Spleen (tissue), 13 donors: ENCODE results near the gene BLTP3B. TPM values are rescaled to one million over a fixed set of nuclear protein-coding genes. Genes with fewer than 3 reads are reported as not detected.
A peak's percentile ranks its signal among the peaks of the same experiment; 100 is the strongest.
"Not testable (repeated sequence)": the region's sequence is repeated elsewhere in the genome, so short reads cannot be mapped to it uniquely, and the experiment has no call there.

Experiments
- DNase-seq: peaks from one replicate; pipeline ENCODE4 v3.0.0-alpha.2; 2020
- H3K27ac ChIP-seq, 8 donors: fragments of 200-600 bp; sonication (generic) in 7 of 8; 1 replicate in 4 of 8; 2 replicates in 4 of 8; pipeline versions ENCODE4 v1.5.0 to v1.8.0; 2016 to 2021; ENCODE audit warnings: inconsistent platforms in 4 of 8, mild to moderate bottlenecking in 4 of 8, moderate library complexity in 1 of 8
- H3K27me3 ChIP-seq, 7 donors: fragments of 200-600 bp; sonication (generic) in 6 of 7; replicated peaks in 1 of 7; 1 replicate in 4 of 7; 2 replicates in 3 of 7; pipeline versions ENCODE4 v1.5.0 to v1.8.0; 2016 to 2021; ENCODE audit warnings: inconsistent platforms in 3 of 7, mild to moderate bottlenecking in 1 of 7
- H3K36me3 ChIP-seq, 6 donors: fragments of 200-600 bp; sonication (generic) in 5 of 6; 1 replicate in 4 of 6; 2 replicates in 2 of 6; pipeline versions ENCODE4 v1.5.0 to v1.8.0; 2016 to 2021; ENCODE audit warnings: inconsistent platforms in 2 of 6
- H3K4me1 ChIP-seq, 6 donors: fragments of 200-600 bp; sonication (generic) in 5 of 6; 1 replicate in 3 of 6; 2 replicates in 3 of 6; pipeline versions ENCODE4 v1.5.0 to v1.8.0; 2016 to 2021; ENCODE audit warnings: inconsistent platforms in 3 of 6
- H3K4me3 ChIP-seq, 8 donors: fragments of 200-600 bp; sonication (generic) in 7 of 8; 1 replicate in 4 of 8; 2 replicates in 4 of 8; pipeline versions ENCODE4 v1.5.0 to v1.8.0; 2016 to 2021; ENCODE audit warnings: inconsistent platforms in 4 of 8, mild to moderate bottlenecking in 4 of 8, moderate library complexity in 2 of 8
- H3K9me3 ChIP-seq, 8 donors: fragments of 200-600 bp; sonication (generic) in 7 of 8; 1 replicate in 4 of 8; 2 replicates in 4 of 8; pipeline versions ENCODE4 v1.5.0 to v1.8.0; 2016 to 2021; ENCODE audit warnings: inconsistent platforms in 4 of 8
- CTCF ChIP-seq, 11 experiments: fragments of 200-600 bp in 7 of 11; fragments of 450-650 bp in 4 of 11; sonication (generic) in 4 of 11; IDR thresholded peaks in 8 of 11; conservative IDR thresholded peaks in 3 of 11; 1 replicate in 7 of 11; 2 replicates in 4 of 11; pipeline versions ENCODE4 v1.4.0 to v1.8.0; 2016 to 2021; ENCODE audit warnings: antibody characterized with exemption in 11 of 11, inconsistent platforms in 4 of 11, mild to moderate bottlenecking in 1 of 11
- POLR2A ChIP-seq, 3 donors: fragments of 450-650 bp; IDR thresholded peaks; one replicate each; pipeline ENCODE4 v1.5.1; 2017; ENCODE audit warnings: antibody characterized with exemption in 3 of 3, mild to moderate bottlenecking in 1 of 3
- POLR2AphosphoS5 ChIP-seq, 3 donors: sonication (generic); formaldehyde crosslinking; IDR thresholded peaks; one replicate each; pipeline ENCODE4 v1.5.1; 2017; ENCODE audit warnings: antibody characterized with exemption in 3 of 3
- WGBS, 5 donors: extraction: QIAGEN DNeasy Blood & Tissue Kit in 3 of 5; methylation state at CpG; one replicate each; pipeline versions ENCODE4 v1.1.5 to v1.1.7; 2013 to 2018; 5-methylcytosine and 5-hydroxymethylcytosine counted together
- intact Hi-C: fragments of 100-400 bp; cut with DNase I; formaldehyde crosslinking; loops from one replicate; pipeline ENCODE4 v1.15.0; 2023; ENCODE audit warnings: low total_unique reads
- long read RNA-seq, 2 donors: transcript quantifications; one replicate each; lab custom pipeline, GENCODE V29; 2026
- polyA plus RNA-seq, 3 donors: library from polyadenylated mRNA; stranded (reverse); fragments of 200-250 nt; gene quantifications; one replicate each; pipeline ENCODE4 v1.2.1, GENCODE V29; 2013
- total RNA-seq, 7 donors: library from RNA; depleted of rRNA in 3 of 7; stranded (reverse); fragments of >200 nt in 3 of 7; fragmentation: NEBNext Ultra II Directional in 4 of 7; extraction: Animal tissue kit (Norgen Biotek cat#: 25700) in 4 of 7; gene quantifications; one replicate each; pipeline versions ENCODE4 v1.1.0 to v1.2.1, GENCODE V29; 2016 to 2021
- donor health status: healthy with polysubstance abuse.
- donor health status: DM: no; HTN: no; CAD: no; lungs with moderate emphysema.
- donor health status: DM: no; HTN: no; CAD: no.
- donor health status: Bipolar disorder and iron deficiency.
- donor health status: healthy.
- donor health status: DM: no; HTN: no; CAD: no.
- donor health status: DM: yes; HTN: yes; CAD: no.

Gene BLTP3B
- total RNA-seq (10 to 100 TPM; 29.5 to 42.5 (median 36.3) TPM), polyA plus RNA-seq (1 to 10 TPM; 3.8 to 6.3 (median 5.1) TPM)
- long read RNA-seq, donor 1, partial matches to known transcripts = 0 of 1 reads
- long read RNA-seq, donor 1, other reads (novel, unspliced or antisense) = 0 of 1 reads
- long read RNA-seq, donor 2, full-length matches to known transcripts = 1 of 1 reads
- long read RNA-seq, donor 2, partial matches to known transcripts = 0 of 1 reads
- long read RNA-seq, donor 2, other reads (novel, unspliced or antisense) = 0 of 1 reads

GRCh38 chr12:100142851-100143559 lies at the start of gene BLTP3B:
Gene BLTP3B, minus strand, starts transcription at chr12:100142874. Its CDS starts 239 bp downstream, at chr12:100142635.
- Histone ChIP-seq H3K27ac (peak within 1 kb of the TSS; percentile 94 to 98 (median 97)), H3K4me3 (peak within 1 kb of the TSS; percentile 81 to 99 (median 92)), H3K27me3 (no peaks in the 10 kb centered on the region), H3K4me1 (peaks cover 15 to 58% (median 47%) of the 10 kb centered on the region in 6 donors), H3K36me3 (no peaks in the 10 kb centered on the region), H3K9me3 (no peaks in the 10 kb centered on the region)
- intact Hi-C loops = loop anchor here (5.0 kb wide), 1 partner anchor 59 kb away; the partner anchor contains the start of gene ACTR6
- 21 to 37% (median 32%) methylated on average over 20 to 35 of the region's 35 CpGs for WGBS, 5 donors
- TF ChIP-seq POLR2A (IDR thresholded peaks at IDR 0.05) = no peak
- peak in 2 of 3 donors; percentile 19 to 61 for TF ChIP-seq POLR2AphosphoS5 (IDR thresholded peaks at IDR 0.05)
- peak in 1 of 11 experiments; percentile 21 for TF ChIP-seq CTCF (IDR thresholded peaks at IDR 0.05 in 8 of 11, conservative IDR thresholded peaks at IDR 0.05 in 3 of 11)
- peak; percentile 98 for DNase-seq

- intact Hi-C loops = no loop called here
- no peak for DNase-seq
Observed at GRCh38 chr12:100189636-100190394, 47.1 kb upstream of the BLTP3B start.

DNA sequence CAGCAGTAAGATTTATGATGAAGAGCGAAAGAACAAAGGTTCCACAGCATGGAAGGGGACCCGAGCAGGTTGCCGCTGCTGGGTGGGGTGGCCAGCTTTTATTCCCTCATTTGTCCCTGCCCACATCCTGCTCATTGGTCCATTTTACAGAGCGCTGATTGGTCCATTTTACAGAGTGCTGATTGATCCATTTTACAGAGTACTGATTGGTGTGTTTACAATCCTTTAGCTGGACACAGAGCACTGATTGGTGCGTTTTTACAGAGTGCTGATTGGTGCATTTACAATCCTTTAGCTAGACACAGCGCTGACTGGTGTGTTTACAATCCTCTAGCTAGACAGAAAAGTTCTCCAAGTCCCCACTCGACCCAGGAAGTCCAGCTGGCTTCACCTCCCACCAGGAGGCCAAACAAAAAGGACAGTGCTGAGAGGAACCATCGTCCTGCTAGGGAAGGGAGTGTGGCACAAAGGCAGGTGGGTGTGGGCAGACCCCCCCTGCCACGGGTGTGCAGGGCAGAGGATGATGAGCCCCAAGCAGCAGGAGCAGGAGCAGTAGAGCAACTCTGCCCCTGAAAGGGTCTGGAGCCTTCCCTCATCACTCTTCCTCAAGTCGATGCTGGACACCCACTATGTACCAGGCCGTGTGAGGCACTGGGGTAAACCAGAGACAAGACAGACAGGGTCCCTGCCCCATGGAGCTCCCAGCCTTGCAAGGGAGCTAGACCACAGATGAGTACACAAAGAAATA lies 46.4 kb upstream of the BLTP3B start:
- Histone ChIP-seq H3K36me3 (peaks cover 0 to 23% (median 0%) of the 10 kb centered on the region in 6 donors), H3K4me1 (peaks cover 0 to 15% (median 1%) of the 10 kb centered on the region in 6 donors)
- H3K27me3 ChIP-seq, DNase-seq, H3K9me3 ChIP-seq, H3K4me3 ChIP-seq, intact Hi-C loops, H3K27ac ChIP-seq: not testable (repeated sequence)
- WGBS, 5 donors = 87 to 94% (median 92%) methylated on average over 11 of the region's 11 CpGs

More at GRCh38 chr12:100189636-100190394, 47.1 kb upstream of the BLTP3B start:
- Histone ChIP-seq H3K27ac (no peak overlapping the region), H3K36me3 (peaks cover 0 to 31% (median 0%) of the 10 kb centered on the region in 6 donors), H3K4me3 (no peak overlapping the region), H3K9me3 (no peaks in the 10 kb centered on the region), H3K4me1 (peaks cover 0 to 14% (median 1%) of the 10 kb centered on the region in 6 donors), H3K27me3 (no peaks in the 10 kb centered on the region)
- WGBS, 5 donors = 85 to 89% (median 87%) methylated on average over 13 of the region's 13 CpGs
- TF ChIP-seq POLR2A (IDR thresholded peaks at IDR 0.05) (no peak), CTCF (IDR thresholded peaks at IDR 0.05 in 8 of 11, conservative IDR thresholded peaks at IDR 0.05 in 3 of 11) (no peak), POLR2AphosphoS5 (IDR thresholded peaks at IDR 0.05) (no peak)

GRCh38 chr12:100187857-100188519 lies 45.3 kb upstream of the BLTP3B start:
- 84 to 91% (median 90%) methylated on average over 5 of the region's 5 CpGs for WGBS, 5 donors
- no peaks in the 10 kb centered on the region for H3K9me3 ChIP-seq
- peaks cover 0 to 22% (median 0%) of the 10 kb centered on the region in 6 donors for H3K36me3 ChIP-seq
- DNase-seq = no peak
- no peaks in the 10 kb centered on the region for H3K27me3 ChIP-seq
- no peak overlapping the region for H3K27ac ChIP-seq
- H3K4me3 ChIP-seq = no peak overlapping the region
- TF ChIP-seq POLR2A (IDR thresholded peaks at IDR 0.05) (no peak), POLR2AphosphoS5 (IDR thresholded peaks at IDR 0.05) (no peak), CTCF (IDR thresholded peaks at IDR 0.05 in 8 of 11, conservative IDR thresholded peaks at IDR 0.05 in 3 of 11) (no peak)
- intact Hi-C loops = no loop called here
- peaks cover 0 to 15% (median 1%) of the 10 kb centered on the region in 6 donors for H3K4me1 ChIP-seq
